ENCODE data around the gene ADGRV1.
"Not testable (repeated sequence)": the region's sequence is repeated elsewhere in the genome, so short reads cannot be mapped to it uniquely, and the experiment has no call there.

The ADGRV1 gene

GRCh38 chr5:90600307-90600706, 41.7 kb downstream of the ADGRV1 start:
- DNase-seq: not testable (repeated sequence)

DNA sequence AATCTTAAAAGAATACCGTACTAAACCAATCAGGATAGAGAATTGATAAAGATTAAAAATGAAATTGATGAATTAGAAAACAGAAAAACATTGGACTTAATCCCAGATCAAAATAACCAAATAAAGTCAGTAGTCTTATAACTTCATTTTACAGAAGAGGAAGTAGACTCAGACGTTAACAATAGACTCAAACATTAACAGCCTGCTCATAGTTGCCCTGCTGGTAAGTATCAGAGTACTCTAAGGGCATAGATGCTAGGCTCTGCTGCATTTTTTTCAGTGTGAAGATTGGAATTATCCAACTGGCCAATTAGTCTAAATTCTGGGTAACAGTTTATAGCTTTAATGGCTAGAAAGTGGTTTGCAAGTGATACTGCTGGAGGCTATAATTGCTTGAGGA, 42.9 kb downstream of the ADGRV1 start:
- no peak for DNase-seq

GRCh38 chr5:90602681-90603080, 44.1 kb downstream of the ADGRV1 start:
- DNase-seq: no peak

DNA sequence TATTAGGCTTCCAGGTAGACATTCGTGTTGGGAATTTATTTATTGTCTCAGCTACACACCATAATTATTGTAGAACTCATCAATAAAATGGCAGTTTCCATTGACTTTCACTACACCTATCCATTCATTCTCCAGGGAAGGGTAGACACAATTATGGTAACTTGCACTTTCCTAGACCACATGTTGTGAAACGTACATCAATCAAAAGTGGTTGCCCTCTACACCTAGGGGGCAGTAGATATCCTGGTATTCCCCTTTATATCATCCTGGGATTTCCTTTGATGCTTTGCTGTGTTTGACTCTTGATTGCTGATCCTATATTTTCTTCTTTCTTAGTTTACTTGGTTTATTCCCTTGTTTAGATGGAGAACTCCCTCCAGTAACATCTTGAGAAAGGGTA, 47.9 kb downstream of the ADGRV1 start:
- no peak for DNase-seq

DNA sequence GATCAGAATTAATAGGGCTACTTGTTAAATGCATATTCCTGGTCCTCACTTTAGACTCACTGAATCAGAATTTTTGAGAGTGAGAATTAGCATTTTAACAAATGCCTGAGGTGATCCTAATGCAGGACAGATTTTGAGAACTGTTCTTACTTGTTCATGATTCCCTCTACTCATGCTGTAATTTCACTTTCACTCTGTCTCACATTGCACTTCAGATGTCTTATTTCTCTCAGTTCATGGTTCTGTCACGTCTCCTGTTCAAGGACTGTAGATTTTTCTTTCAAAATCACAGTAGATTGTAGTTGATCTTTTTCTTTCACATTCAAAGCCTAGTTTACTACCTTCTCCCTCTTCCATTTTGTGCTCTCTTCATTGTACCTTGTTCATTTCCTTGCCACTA, 54.3 kb downstream of the ADGRV1 start:
- DNase-seq: no peak

DNA sequence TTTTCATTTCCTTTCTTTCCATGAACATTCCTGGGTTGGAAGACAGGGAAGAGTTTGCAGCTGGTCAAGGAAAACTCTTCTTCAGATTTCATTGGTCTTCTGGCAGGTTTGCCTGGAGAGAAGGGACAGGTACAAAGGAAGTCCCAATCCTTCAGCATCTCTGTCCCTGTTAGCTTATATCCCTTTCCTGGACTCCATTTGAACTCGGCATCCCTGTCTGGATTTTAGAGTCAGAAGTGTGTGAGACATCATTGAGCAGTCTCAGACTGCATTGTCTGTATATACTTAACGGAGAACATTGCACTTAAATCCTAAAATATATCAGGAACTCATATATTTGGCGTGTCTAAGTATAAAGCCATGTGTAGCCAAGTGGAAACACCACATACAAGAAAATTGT, 54.9 kb downstream of the ADGRV1 start:
- DNase-seq: no peak

DNA sequence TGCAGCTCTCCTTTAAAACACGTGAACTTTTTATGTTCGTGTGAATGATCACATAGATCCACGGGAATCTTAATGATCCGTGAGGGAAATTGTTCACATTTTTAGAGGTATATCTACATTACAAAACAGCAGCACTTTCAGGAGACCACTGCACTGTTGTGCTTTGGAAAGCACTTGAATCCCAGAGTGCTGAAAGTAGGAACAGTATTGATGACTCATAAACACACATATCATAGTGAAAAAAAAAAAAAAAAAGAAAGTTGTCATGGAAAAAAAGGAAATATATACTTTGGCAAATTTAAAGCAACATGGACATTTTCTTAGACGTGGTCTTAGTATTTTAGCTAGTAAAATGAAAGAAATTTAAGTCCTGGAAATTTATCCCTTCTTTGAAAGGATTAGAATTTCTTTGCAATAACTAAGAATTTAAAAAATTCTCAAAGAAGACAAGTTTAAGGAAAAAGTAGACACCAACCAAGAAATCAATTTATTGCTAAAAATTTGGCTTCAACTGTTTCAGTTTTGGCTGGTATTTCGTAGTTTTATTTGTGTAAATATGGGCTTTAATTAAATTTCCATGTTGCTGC, 55.4 kb downstream of the ADGRV1 start:
- no peak for DNase-seq

DNA sequence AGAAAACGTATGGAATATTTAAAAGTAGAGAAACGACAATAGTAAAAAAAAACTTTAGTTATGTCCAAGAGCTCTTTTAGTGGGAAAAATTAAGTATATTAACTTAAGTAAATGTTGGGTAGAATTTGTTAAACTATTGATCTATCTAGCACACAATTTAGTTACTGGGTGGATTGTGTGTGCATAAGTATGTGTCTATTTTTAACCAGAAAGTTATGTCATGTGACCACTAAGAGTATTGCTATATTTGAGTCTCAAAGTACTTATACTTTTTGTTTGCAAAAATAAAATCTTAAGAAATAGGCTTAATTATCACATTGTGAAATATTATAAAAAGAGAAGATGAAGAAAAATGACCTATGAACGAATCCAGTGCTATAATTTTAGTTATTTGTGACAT, 56.8 kb downstream of the ADGRV1 start:
- no peak for DNase-seq

DNA sequence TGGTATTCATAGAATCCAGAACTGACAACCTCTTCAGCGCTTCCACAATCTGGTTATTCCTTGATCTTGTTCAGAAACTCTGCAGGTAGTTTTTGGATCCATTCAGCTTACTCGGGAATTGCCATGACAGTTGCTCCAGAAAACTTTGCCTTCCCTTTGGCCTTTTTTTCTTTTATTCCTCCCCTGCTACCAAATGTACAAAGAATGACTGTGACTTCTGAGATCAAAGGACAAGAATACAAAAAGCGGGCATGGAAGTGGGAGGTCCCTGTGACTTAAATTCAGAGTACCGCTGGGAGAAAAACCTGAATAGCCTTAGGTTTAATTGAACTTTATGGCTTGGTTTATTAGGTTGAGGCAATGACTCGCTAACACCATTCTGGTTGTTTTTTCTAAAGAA, 59.5 kb downstream of the ADGRV1 start:
- no peak for DNase-seq

DNA sequence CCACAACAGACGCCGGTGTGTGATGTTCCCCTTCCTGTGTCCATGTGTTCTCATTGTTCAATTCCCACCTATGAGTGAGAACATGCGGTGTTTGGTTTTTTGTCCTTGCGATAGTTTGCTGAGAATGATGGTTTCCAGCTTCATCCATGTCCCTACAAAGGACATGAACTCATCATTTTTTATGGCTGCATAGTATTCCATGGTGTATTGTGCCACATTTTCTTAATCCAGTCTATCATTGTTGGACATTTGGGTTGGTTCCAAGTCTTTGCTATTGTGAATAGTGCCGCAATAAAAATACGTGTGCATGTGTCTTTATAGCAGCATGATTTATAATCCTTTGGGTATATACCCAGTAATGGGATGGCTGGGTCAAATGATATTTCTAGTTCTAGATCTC, 61.2 kb downstream of the ADGRV1 start:
- DNase-seq: not testable (repeated sequence)

GRCh38 chr5:90621848-90622247, 63.3 kb downstream of the ADGRV1 start:
- DNase-seq: no peak

GRCh38 chr5:90626493-90626892, 67.9 kb downstream of the ADGRV1 start:
- DNase-seq: no peak

GRCh38 chr5:90628492-90628891, 69.9 kb downstream of the ADGRV1 start:
- DNase-seq: no peak

GRCh38 chr5:90632791-90633190, 74.2 kb downstream of the ADGRV1 start:
- no peak for DNase-seq

DNA sequence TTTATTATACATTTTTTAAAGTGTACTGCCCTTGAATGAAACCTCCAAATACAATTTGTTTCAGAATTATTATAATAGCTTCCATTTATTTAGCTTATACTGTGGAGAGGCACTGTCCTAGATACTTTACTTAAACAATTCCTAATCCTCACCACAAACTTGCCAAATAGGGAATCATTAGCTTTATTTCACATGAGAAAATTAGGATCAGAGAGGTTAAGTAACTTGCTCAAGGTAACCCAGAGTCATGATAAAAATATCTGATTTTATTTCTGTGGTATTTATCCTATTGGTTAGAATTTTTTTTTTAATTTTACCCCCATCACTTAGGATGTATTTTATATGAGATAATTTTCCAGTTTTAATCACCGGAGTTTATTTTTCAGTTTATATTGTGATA, 78.4 kb downstream of the ADGRV1 start:
- DNase-seq: no peak

GRCh38 chr5:90637731-90638130, 79.1 kb downstream of the ADGRV1 start:
- DNase-seq: no peak

- DNase-seq: no peak
Measured at GRCh38 chr5:90638878-90639277, 80.3 kb downstream of the ADGRV1 start.

GRCh38 chr5:90640484-90641059, 82.0 kb downstream of the ADGRV1 start:
- DNase-seq: no peak

DNA sequence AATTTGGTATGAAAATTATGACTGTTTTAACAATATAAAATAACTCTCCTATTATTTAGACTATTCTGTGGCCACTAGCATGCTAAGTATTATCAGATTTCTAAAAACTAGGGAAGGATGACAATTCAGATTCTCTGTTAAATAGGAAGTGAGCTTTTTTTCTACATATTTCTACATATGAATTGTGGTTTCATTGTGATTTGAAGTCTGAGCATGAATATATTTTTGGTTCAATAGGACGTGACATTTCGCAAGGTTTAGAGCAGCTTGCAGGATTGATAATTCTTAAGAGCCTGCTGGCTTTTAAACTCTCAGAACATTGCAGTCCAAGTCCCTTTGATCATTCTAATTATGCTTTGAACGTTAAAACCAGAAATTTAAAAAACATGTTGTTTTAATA, 82.9 kb downstream of the ADGRV1 start:
- DNase-seq: no peak

DNA sequence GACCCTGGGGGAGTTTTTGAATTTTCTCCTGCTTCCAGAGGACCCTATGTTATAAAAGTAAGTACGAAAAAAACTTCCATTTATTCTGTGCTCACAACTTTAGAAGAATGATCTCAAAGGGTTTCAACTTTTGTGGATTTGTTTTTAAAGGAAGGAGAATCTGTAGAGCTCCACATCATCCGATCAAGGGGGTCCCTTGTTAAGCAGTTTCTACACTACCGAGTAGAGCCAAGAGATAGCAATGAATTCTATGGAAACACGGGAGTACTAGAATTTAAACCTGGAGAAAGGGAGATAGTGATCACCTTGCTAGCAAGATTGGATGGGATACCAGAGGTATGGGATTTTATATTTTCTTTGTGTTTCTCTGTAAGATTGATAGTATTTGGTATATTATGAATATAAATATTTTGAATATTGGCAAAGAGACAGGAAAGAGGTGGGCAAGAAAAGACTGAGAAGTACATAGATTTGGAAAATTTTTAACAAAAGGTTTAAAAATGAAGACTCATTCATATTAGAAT, 84.2 kb downstream of the ADGRV1 start:
- DNase-seq: no peak

DNA sequence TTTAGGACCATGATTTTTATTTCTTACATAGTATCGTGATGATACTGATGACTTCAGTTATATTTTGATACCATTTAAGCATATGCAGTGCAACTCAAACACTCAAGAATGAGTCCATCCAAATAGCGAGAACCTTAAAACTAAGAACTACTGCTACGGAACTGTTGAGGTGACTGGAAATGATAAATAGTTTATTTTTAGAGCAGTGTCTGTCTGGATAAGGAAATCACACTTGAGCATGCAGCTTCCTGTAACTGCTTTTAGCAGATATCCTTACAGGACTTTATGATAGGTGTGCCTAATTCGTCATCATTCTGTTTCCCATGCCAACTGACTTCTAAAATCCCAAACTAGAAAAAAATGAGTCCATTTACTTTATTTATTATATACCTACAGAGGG, 85.5 kb downstream of the ADGRV1 start:
- no peak for DNase-seq

DNA sequence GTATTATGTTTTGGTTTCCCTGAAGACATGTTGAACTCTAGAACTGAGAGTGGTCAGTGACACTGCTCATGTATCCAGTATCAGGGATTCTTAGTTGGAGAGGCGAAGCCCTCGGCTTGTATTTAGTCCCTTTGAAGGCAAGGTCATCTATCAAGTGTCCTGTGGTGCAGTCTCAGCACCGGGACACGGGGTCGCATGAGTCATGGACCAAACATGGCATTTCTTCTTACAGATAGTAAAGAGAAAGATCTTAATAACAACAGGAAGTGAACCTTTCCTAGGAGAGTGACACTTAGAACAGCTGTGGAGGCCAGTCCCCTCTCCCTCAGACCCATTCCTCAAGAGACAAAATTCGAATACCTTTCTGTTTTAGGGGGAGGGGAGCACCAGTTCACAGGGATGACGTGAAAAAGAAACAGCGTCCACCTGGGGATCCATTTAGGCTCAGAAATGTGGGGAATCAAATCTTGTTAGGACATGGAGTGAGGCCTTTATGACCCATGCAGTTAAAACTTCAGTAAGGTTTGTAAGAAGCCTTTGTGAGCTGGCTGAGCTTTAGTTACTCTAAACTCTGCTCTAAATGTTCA, 86.5 kb downstream of the ADGRV1 start:
- no peak for DNase-seq

- no peak for DNase-seq
Measured at GRCh38 chr5:90650767-90651166, 92.2 kb downstream of the ADGRV1 start.

DNA sequence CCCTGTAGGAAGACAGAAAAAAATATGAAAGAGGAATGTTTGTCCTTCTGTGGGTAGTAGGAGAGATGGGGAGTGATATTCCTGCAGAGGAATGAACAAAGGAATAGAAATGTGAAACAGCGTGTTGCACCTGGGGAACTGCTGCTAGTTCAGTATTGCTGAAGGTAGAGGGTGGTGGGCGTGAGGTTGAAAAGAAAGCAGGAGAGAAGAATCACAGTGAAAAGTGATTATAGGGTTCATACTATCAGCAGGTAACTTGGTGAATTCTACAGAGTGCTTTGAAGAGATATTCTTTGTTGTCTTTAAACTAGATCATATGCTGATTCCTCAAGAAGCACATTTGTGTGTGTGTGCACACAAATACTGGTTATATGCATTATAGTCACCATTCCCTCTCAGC, 95.6 kb downstream of the ADGRV1 start:
- no peak for DNase-seq

GRCh38 chr5:90655423-90655822, 96.8 kb downstream of the ADGRV1 start:
- no peak for DNase-seq

All from activated effector memory CD4-positive, alpha-beta T cell treated with Interleukin-2 at 50 U/mL for 16 hours (primary cell).